ENCODE results near the gene ZBTB4.

Gene ZBTB4

DNA sequence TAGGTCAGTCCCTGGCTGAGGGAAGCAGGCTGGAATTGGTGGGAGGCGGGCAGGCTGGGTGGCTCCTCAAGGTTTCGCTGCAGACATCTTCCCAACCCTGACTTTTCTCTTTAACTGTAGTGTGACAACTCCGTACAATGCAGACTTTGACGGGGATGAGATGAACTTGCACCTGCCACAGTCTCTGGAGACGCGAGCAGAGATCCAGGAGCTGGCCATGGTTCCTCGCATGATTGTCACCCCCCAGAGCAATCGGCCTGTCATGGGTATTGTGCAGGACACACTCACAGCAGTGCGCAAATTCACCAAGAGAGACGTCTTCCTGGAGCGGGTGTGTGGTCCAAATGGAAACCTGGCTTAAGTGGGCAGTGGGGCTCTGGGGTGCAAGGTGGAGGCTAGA, 19.7 kb upstream of the ZBTB4 start:
- Histone ChIP-seq H3K27me3 (no peaks in the 10 kb centered on the region), H3K9me3 (no peaks in the 10 kb centered on the region), H3K36me3 (peaks cover 91% of the 10 kb centered on the region), H3K27ac (no peak overlapping the region), H3K4me3 (ENCODE audit: low read depth in 1 of 2, low read length in 1 of 2) (no peak overlapping the region), H3K4me1 (ENCODE audit: control insufficient read depth in 1 of 2, insufficient read depth in 1 of 2, low read depth in 1 of 2, low read length in 1 of 2) (no peaks in the 10 kb centered on the region)
- TF ChIP-seq CTCF (IDR thresholded peaks at IDR 0.05): no peak

DNA sequence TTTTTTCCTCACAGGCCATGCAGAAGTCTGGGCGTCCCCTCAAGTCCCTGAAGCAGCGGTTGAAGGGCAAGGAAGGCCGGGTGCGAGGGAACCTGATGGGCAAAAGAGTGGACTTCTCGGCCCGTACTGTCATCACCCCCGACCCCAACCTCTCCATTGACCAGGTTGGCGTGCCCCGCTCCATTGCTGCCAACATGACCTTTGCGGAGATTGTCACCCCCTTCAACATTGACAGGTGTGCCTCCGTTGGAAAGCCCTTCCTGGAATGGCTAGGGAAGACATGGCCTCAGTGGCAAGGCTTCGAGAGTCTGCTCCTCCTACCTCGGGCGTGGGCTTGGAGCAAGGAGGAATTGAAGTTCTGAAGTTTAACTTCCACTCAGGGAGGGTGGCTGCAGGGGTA, 18.2 kb upstream of the ZBTB4 start:
- H3K27ac ChIP-seq: no peak overlapping the region
- H3K27me3 ChIP-seq: no peaks in the 10 kb centered on the region
- no peak overlapping the region for H3K4me3 ChIP-seq (ENCODE audit: low read depth in 1 of 2, low read length in 1 of 2)
- no peaks in the 10 kb centered on the region for H3K4me1 ChIP-seq (ENCODE audit: control insufficient read depth in 1 of 2, insufficient read depth in 1 of 2, low read depth in 1 of 2, low read length in 1 of 2)
- TF ChIP-seq CTCF (IDR thresholded peaks at IDR 0.05): no peak
- no peaks in the 10 kb centered on the region for H3K9me3 ChIP-seq
- H3K36me3 ChIP-seq: peaks cover 75% of the 10 kb centered on the region

- Histone ChIP-seq H3K36me3 (peaks cover 71% of the 10 kb centered on the region), H3K4me3 (ENCODE audit: low read depth in 1 of 2, low read length in 1 of 2) (no peak overlapping the region), H3K4me1 (ENCODE audit: control insufficient read depth in 1 of 2, insufficient read depth in 1 of 2, low read depth in 1 of 2, low read length in 1 of 2) (no peaks in the 10 kb centered on the region), H3K9me3 (no peaks in the 10 kb centered on the region), H3K27me3 (no peaks in the 10 kb centered on the region), H3K27ac (no peak overlapping the region)
- no peak for TF ChIP-seq CTCF (IDR thresholded peaks at IDR 0.05)
These were observed 17.8 kb upstream of the ZBTB4 start for GRCh38 chr17:7497228-7497627.

DNA sequence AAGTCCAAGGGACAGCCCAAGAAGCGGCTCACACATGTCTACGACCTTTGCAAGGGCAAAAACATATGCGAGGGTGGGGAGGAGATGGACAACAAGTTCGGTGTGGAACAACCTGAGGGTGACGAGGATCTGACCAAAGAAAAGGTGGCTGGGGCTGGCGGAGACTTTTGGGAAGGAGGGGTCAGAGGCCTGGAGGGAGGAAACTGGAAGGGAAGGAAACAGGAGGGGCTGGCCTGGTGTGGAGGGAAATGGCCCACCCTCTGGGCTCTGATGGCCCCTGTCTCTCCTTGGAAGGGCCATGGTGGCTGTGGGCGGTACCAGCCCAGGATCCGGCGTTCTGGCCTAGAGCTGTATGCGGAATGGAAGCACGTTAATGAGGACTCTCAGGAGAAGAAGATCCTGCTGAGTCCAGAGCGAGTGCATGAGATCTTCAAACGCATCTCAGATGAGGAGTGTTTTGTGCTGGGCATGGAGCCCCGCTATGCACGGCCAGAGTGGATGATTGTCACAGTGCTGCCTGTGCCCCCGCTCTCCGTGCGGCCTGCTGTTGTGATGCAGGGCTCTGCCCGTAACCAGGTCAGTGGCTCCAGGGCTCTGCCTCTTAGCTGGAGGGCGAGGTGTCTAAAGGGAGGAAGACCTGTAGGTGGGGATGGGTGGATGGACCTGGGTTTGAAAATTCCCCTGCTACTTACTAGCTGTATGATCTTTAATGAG, 17.2 kb upstream of the ZBTB4 start:
- Histone ChIP-seq H3K4me1 (ENCODE audit: control insufficient read depth in 1 of 2, insufficient read depth in 1 of 2, low read depth in 1 of 2, low read length in 1 of 2) (no peaks in the 10 kb centered on the region), H3K4me3 (ENCODE audit: low read depth in 1 of 2, low read length in 1 of 2) (no peak overlapping the region), H3K36me3 (peaks cover 65% of the 10 kb centered on the region), H3K9me3 (no peaks in the 10 kb centered on the region), H3K27me3 (no peaks in the 10 kb centered on the region), H3K27ac (no peak overlapping the region)
- no peak for TF ChIP-seq CTCF (IDR thresholded peaks at IDR 0.05)

GRCh38 chr17:7495906-7496434, 16.5 kb upstream of the ZBTB4 start:
- peaks cover 59% of the 10 kb centered on the region for H3K36me3 ChIP-seq
- no peaks in the 10 kb centered on the region for H3K9me3 ChIP-seq
- TF ChIP-seq CTCF (IDR thresholded peaks at IDR 0.05): no peak
- no peak overlapping the region for H3K27ac ChIP-seq
- no peaks in the 10 kb centered on the region for H3K27me3 ChIP-seq
- no peaks in the 10 kb centered on the region for H3K4me1 ChIP-seq (ENCODE audit: control insufficient read depth in 1 of 2, insufficient read depth in 1 of 2, low read depth in 1 of 2, low read length in 1 of 2)
- no peak overlapping the region for H3K4me3 ChIP-seq (ENCODE audit: low read depth in 1 of 2, low read length in 1 of 2)

Data from neutrophil (primary cell).